AG10803 (cell line): Measurements from ENCODE around the gene EPAS1.
A peak's percentile ranks its signal among the peaks of the same experiment; 100 is the strongest.

Source experiments
- DNase-seq: peaks from one replicate; pipeline ENCODE4 v3.0.0; 2010; ENCODE audit warnings: low read depth
- H3K4me3 ChIP-seq: 2 replicates; pipeline ENCODE4 v1.5.1; 2011; ENCODE audit warnings: mild to moderate bottlenecking, low read length, control low read depth
- CTCF ChIP-seq: conservative IDR thresholded peaks from 2 replicates; pipeline ENCODE4 v1.5.1; 2011; ENCODE audit warnings: mild to moderate bottlenecking, low read length, control low read depth, inconsistent platforms

Gene EPAS1

GRCh38 chr2:46383113-46383395 is 85.8 kb downstream of the EPAS1 start:
- no peak for TF ChIP-seq CTCF
- H3K4me3 ChIP-seq = no peak overlapping the region
- DNase-seq = no peak

GRCh38 chr2:46383784-46384456 is 86.7 kb downstream of the EPAS1 start:
- no peak overlapping the region for H3K4me3 ChIP-seq
- no peak for DNase-seq
- TF ChIP-seq CTCF = no peak

- no peak for DNase-seq
- TF ChIP-seq CTCF = no peak
- no peak overlapping the region for H3K4me3 ChIP-seq
Measured at GRCh38 chr2:46384457-46384815, 87.2 kb downstream of the EPAS1 start.

GRCh38 chr2:46385786-46386577 is 88.8 kb downstream of the EPAS1 start:
- TF ChIP-seq CTCF = no peak
- H3K4me3 ChIP-seq = no peak overlapping the region
- peak; percentile 75 for DNase-seq

- DNase-seq = no peak
- no peak overlapping the region for H3K4me3 ChIP-seq
- no peak for TF ChIP-seq CTCF
Measured at GRCh38 chr2:46386763-46387162, 89.6 kb downstream of the EPAS1 start.

GRCh38 chr2:46387292-46387691 is 90.1 kb downstream of the EPAS1 start:
- no peak for DNase-seq
- no peak overlapping the region for H3K4me3 ChIP-seq
- TF ChIP-seq CTCF = no peak

GRCh38 chr2:46387886-46388515 is 90.8 kb downstream of the EPAS1 start:
- H3K4me3 ChIP-seq = no peak overlapping the region
- no peak for DNase-seq
- no peak for TF ChIP-seq CTCF
